Skin of body (tissue), 2 donors: Measurements from ENCODE around the gene ASTN1. TPM values are rescaled to one million over a fixed set of nuclear protein-coding genes. Genes with fewer than 3 reads are reported as not detected.

ENCODE experiments used
- DNase-seq: peaks from one replicate; lab custom pipeline; 2025; lab: John Stamatoyannopoulos, UW
- total RNA-seq: library from RNA; depleted of rRNA; stranded (reverse); fragments of >200 nt; gene quantifications from one replicate; pipeline ENCODE4 v1.2.3, GENCODE V29; 2014

The ASTN1 gene
- total RNA-seq, 1 donor from 2014 or later, result 2.4 TPM

GRCh38 chr1:176879784-176880620, 284.5 kb downstream of the ASTN1 start:
- no peak for DNase-seq

- no peak for DNase-seq
Measured at GRCh38 chr1:176878750-176879536, 285.6 kb downstream of the ASTN1 start.

- no peak for DNase-seq
Measured at GRCh38 chr1:176877557-176877956, 287.0 kb downstream of the ASTN1 start.

- no peak for DNase-seq
Measured at GRCh38 chr1:176876966-176877515, 287.5 kb downstream of the ASTN1 start.

GRCh38 chr1:176869577-176869976, 294.9 kb downstream of the ASTN1 start:
- DNase-seq, result no peak

- no peak for DNase-seq
Measured at GRCh38 chr1:176866011-176866714, 298.3 kb downstream of the ASTN1 start.

- DNase-seq, result no peak
Measured at GRCh38 chr1:176864211-176864610, 300.3 kb downstream of the ASTN1 start.

GRCh38 chr1:176863613-176864012, 300.9 kb downstream of the ASTN1 start:
- no peak for DNase-seq

GRCh38 chr1:176858433-176858916, 306.0 kb downstream of the ASTN1 start:
- no peak for DNase-seq

GRCh38 chr1:176857632-176858031, 306.9 kb downstream of the ASTN1 start:
- no peak for DNase-seq

- DNase-seq, result no peak
Measured at GRCh38 chr1:176854758-176855745, 309.5 kb downstream of the ASTN1 start.

GRCh38 chr1:176854121-176854520, 310.4 kb downstream of the ASTN1 start:
- no peak for DNase-seq

- DNase-seq, result no peak
Measured at GRCh38 chr1:176853503-176853902, 311.0 kb downstream of the ASTN1 start.

- DNase-seq, result no peak
Measured at GRCh38 chr1:176852124-176852523, 312.4 kb downstream of the ASTN1 start.

GRCh38 chr1:176850871-176851270, 313.6 kb downstream of the ASTN1 start:
- DNase-seq, result no peak

GRCh38 chr1:176849281-176849680, 315.2 kb downstream of the ASTN1 start:
- no peak for DNase-seq

GRCh38 chr1:176847052-176847451, 317.5 kb downstream of the ASTN1 start:
- DNase-seq, result no peak

GRCh38 chr1:176843352-176844297, 320.9 kb downstream of the ASTN1 start:
- peak; percentile 92 for DNase-seq

GRCh38 chr1:176841238-176841637, 323.3 kb downstream of the ASTN1 start:
- no peak for DNase-seq
